Psoas muscle (tissue), 8 donors: ENCODE results near the gene CACNA1C. TPM values are rescaled to one million over a fixed set of nuclear protein-coding genes. Genes with fewer than 3 reads are reported as not detected.

Experiments
- ATAC-seq, 4 donors: fragments of 200-7000 bp; cut with Tn5 transposase; one replicate each; pipeline ENCODE4 v1.9.1; 2020; ENCODE audit warnings: moderate library complexity in 3 of 4, mild to moderate bottlenecking in 2 of 4
- DNase-seq, 2 donors: peaks; one replicate each; pipeline ENCODE4 v3.0.0-alpha.2; 2020
- H3K27ac ChIP-seq: fragments of 200-600 bp; one replicate; pipeline ENCODE4 v1.8.0; 2022
- H3K27me3 ChIP-seq, 3 donors: fragments of 200-600 bp in 1 of 3; one replicate each; pipeline versions ENCODE4 v1.6.1 to v1.8.0; 2013 to 2022; ENCODE audit warnings: low read length in 2 of 3, mild to moderate bottlenecking in 2 of 3, moderate library complexity in 1 of 3; ENCODE audit not compliant: insufficient read depth in 3 of 3
- H3K36me3 ChIP-seq, 2 donors: fragments of 200-600 bp in 1 of 2; one replicate each; pipeline versions ENCODE4 v1.6.1 to v1.8.0; 2013 to 2022; ENCODE audit warnings: low read depth in 1 of 2, mild to moderate bottlenecking in 1 of 2, moderate library complexity in 1 of 2; ENCODE audit not compliant: insufficient read depth in 1 of 2
- H3K4me1 ChIP-seq: fragments of 200-600 bp; one replicate; pipeline ENCODE4 v1.8.0; 2022
- H3K4me3 ChIP-seq: fragments of 200-600 bp; one replicate; pipeline ENCODE4 v1.8.0; 2022; ENCODE audit warnings: mild to moderate bottlenecking
- H3K9me3 ChIP-seq: fragments of 200-600 bp; one replicate; pipeline ENCODE4 v1.8.0; 2022
- CTCF ChIP-seq: fragments of 200-600 bp; IDR thresholded peaks from one replicate; pipeline ENCODE4 v1.8.0; 2022; ENCODE audit warnings: antibody characterized with exemption
- WGBS, 3 donors: extraction: QIAGEN DNeasy Blood & Tissue Kit; methylation state at CpG; one replicate each; pipeline versions ENCODE4 v1.1.6 to v1.1.7; 2013; 5-methylcytosine and 5-hydroxymethylcytosine counted together
- intact Hi-C, 2 donors: fragments of 100-400 bp; cut with DNase I; formaldehyde crosslinking; loops; one replicate each; pipeline versions ENCODE4 v1.11.0 to v1.14.2; 2022
- polyA plus RNA-seq, 3 donors: library from polyadenylated mRNA; stranded (reverse); fragments of 200-250 nt; gene quantifications; one replicate each; pipeline ENCODE4 v1.2.3, GENCODE V29; 2013
- total RNA-seq, 4 donors: library from RNA; stranded (reverse); fragmentation: NEBNext Ultra II Directional in 2 of 4; extraction: Animal tissue kit (Norgen Biotek cat#: 25700) in 2 of 4; gene quantifications; one replicate each; pipeline versions ENCODE4 v1.2.1 to v1.2.4, GENCODE V29; 2021 to 2023
- donor health status: healthy with polysubstance abuse.
- donor health status: DM: no; HTN: no; CAD: no; lungs with moderate emphysema.
- donor health status: Bipolar disorder and iron deficiency.
- donor health status: healthy.
- donor health status: DM: yes; HTN: yes; CAD: no.
- donor health status: DM: no; HTN: no; CAD: no.
- donor health status: DM: no; HTN: no; CAD: no.
- donor health status: DM: yes; HTN: yes; CAD: no.

The CACNA1C gene
- total and polyA plus RNA-seq, 7 donors: 0.26 to 2.9 (median 0.95) TPM

GRCh38 chr12:2435511-2435910, 382.7 kb downstream of the CACNA1C start:
- 79 to 83% (median 80%) methylated on average over 11 of the region's 11 CpGs for WGBS, 3 donors
- ATAC-seq: no peak

GRCh38 chr12:2439332-2440100, 386.7 kb downstream of the CACNA1C start:
- 64 to 76% (median 67%) methylated on average over 11 of the region's 11 CpGs for WGBS, 3 donors
- ATAC-seq (peak in 1 of 4 donors; percentile 22), DNase-seq (no peak)
- intact Hi-C loops: no loop called here
- Histone ChIP-seq H3K4me1 (no peaks in the 10 kb centered on the region), H3K9me3 (no peaks in the 10 kb centered on the region), H3K27me3 (peaks cover 0 to 1% (median 0%) of the 10 kb centered on the region in 3 donors), H3K36me3 (no peaks in the 10 kb centered on the region), H3K27ac (no peak overlapping the region), H3K4me3 (no peak overlapping the region)
- no peak for TF ChIP-seq CTCF

More at GRCh38 chr12:2435511-2435910, 382.7 kb downstream of the CACNA1C start:
- H3K27me3 ChIP-seq: peaks cover 0 to 2% (median 0%) of the 10 kb centered on the region in 3 donors
- no peak for DNase-seq
- no peaks in the 10 kb centered on the region for H3K36me3 ChIP-seq
- no peak for TF ChIP-seq CTCF
- no peaks in the 10 kb centered on the region for H3K4me1 ChIP-seq
- intact Hi-C loops: no loop called here
- H3K4me3 ChIP-seq: no peak overlapping the region
- no peak overlapping the region for H3K27ac ChIP-seq
- no peaks in the 10 kb centered on the region for H3K9me3 ChIP-seq

GRCh38 chr12:2443776-2444175, 391.0 kb downstream of the CACNA1C start:
- no peak for TF ChIP-seq CTCF
- ATAC-seq (no peak), DNase-seq (no peak)
- Histone ChIP-seq H3K4me1 (no peaks in the 10 kb centered on the region), H3K27me3 (no peaks in the 10 kb centered on the region), H3K4me3 (no peak overlapping the region), H3K36me3 (no peaks in the 10 kb centered on the region), H3K27ac (no peak overlapping the region), H3K9me3 (no peaks in the 10 kb centered on the region)
- 55 to 65% (median 57%) methylated on average over 7 of the region's 7 CpGs for WGBS, 3 donors
- intact Hi-C loops: no loop called here

GRCh38 chr12:2445968-2446367, 393.2 kb downstream of the CACNA1C start:
- no peak for TF ChIP-seq CTCF
- ATAC-seq (no peak), DNase-seq (no peak)
- Histone ChIP-seq H3K36me3 (no peaks in the 10 kb centered on the region), H3K4me1 (no peaks in the 10 kb centered on the region), H3K27me3 (no peaks in the 10 kb centered on the region), H3K9me3 (no peaks in the 10 kb centered on the region), H3K27ac (no peak overlapping the region), H3K4me3 (no peak overlapping the region)
- WGBS, 3 donors: 80 to 88% (median 83%) methylated on average over 1 of the region's 1 CpG
- intact Hi-C loops: no loop called here

- no peaks in the 10 kb centered on the region for H3K4me1 ChIP-seq
- no peak overlapping the region for H3K27ac ChIP-seq
- WGBS, 3 donors: 69 to 81% (median 79%) methylated on average over 10 of the region's 10 CpGs
- TF ChIP-seq CTCF: no peak
- intact Hi-C loops: no loop called here
- H3K27me3 ChIP-seq: no peaks in the 10 kb centered on the region
- ATAC-seq (no peak), DNase-seq (no peak)
- H3K9me3 ChIP-seq: no peaks in the 10 kb centered on the region
- H3K36me3 ChIP-seq: no peaks in the 10 kb centered on the region
- H3K4me3 ChIP-seq: no peak overlapping the region
These were observed 395.1 kb downstream of the CACNA1C start for GRCh38 chr12:2447861-2448260.
